GM06990 (cell line): ENCODE data around the gene LY6G6F.
"Not testable (repeated sequence)": the region's sequence is repeated elsewhere in the genome, so short reads cannot be mapped to it uniquely, and the experiment has no call there.

Experiments
- DNase-seq: peaks from one replicate; pipeline ENCODE4 v3.0.0-alpha.2; 2011; ENCODE audit not compliant: insufficient read length; ENCODE audit errors: extremely low read depth
- H3K27me3 ChIP-seq: replicated peaks from 2 replicates; pipeline ENCODE4 v1.6.0; 2011; ENCODE audit warnings: low read length; ENCODE audit not compliant: control insufficient read depth, insufficient read depth
- H3K36me3 ChIP-seq: 2 replicates; pipeline ENCODE4 v1.5.1; 2011; ENCODE audit warnings: low read length; ENCODE audit not compliant: control insufficient read depth, insufficient read depth
- H3K4me3 ChIP-seq: replicated peaks from 2 replicates; pipeline ENCODE4 v1.5.1; 2011; ENCODE audit warnings: low read depth, mild to moderate bottlenecking, control low read depth, low read length
- TF ChIP-seq, protein P1 (sequence below): IDR thresholded peaks from 2 replicates; pipeline ENCODE4 v1.5.1; 2011; ENCODE audit warnings: low read length, control low read depth, mild to moderate bottlenecking, inconsistent platforms; ENCODE audit not compliant: insufficient read depth, poor library complexity, severe bottlenecking

The LY6G6F gene

DNA sequence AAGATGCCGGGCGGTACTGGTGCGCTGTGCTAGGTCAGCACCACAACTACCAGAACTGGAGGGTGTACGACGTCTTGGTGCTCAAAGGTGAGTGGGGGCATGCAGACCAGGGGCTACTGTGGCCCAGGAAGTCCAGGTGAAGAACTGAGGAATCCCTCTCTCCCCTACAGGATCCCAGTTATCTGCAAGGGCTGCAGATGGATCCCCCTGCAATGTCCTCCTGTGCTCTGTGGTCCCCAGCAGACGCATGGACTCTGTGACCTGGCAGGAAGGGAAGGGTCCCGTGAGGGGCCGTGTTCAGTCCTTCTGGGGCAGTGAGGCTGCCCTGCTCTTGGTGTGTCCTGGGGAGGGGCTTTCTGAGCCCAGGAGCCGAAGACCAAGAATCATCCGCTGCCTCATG, 1.0 kb downstream of the LY6G6F start:
- DNase-seq: no peak
- H3K36me3 ChIP-seq: no peaks in the 10 kb centered on the region
- H3K4me3 ChIP-seq: no peak overlapping the region
- H3K27me3 ChIP-seq: no peaks in the 10 kb centered on the region; the same call in 1 of the 2 replicates
- TF ChIP-seq, protein P1, sequence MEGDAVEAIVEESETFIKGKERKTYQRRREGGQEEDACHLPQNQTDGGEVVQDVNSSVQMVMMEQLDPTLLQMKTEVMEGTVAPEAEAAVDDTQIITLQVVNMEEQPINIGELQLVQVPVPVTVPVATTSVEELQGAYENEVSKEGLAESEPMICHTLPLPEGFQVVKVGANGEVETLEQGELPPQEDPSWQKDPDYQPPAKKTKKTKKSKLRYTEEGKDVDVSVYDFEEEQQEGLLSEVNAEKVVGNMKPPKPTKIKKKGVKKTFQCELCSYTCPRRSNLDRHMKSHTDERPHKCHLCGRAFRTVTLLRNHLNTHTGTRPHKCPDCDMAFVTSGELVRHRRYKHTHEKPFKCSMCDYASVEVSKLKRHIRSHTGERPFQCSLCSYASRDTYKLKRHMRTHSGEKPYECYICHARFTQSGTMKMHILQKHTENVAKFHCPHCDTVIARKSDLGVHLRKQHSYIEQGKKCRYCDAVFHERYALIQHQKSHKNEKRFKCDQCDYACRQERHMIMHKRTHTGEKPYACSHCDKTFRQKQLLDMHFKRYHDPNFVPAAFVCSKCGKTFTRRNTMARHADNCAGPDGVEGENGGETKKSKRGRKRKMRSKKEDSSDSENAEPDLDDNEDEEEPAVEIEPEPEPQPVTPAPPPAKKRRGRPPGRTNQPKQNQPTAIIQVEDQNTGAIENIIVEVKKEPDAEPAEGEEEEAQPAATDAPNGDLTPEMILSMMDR: no peak

DNA sequence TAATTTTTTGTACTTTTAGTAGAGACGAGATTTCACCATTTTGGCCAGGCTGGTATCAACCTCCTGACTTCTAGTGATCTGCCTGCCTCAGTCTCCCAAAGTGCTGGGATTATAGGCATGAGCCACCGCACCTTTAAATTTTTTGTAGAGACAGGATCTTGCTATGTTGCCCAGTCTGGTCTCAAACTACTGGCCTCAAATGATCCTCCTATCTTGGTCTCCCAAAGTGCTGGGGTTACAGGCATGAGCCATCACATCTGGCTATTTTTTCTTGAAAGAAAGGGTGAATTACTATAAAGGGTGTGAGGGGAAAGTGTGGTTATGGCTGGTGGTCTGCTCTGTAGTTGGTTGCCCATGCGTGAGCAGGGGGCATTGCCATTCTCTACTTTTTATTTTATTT, 1.6 kb downstream of the LY6G6F start:
- Histone ChIP-seq H3K36me3 (no peaks in the 10 kb centered on the region), H3K27me3 (no peaks in the 10 kb centered on the region; the same call in 1 of the 2 replicates), H3K4me3 (no peak overlapping the region)
- DNase-seq: no peak
- TF ChIP-seq, protein P1: no peak

DNA sequence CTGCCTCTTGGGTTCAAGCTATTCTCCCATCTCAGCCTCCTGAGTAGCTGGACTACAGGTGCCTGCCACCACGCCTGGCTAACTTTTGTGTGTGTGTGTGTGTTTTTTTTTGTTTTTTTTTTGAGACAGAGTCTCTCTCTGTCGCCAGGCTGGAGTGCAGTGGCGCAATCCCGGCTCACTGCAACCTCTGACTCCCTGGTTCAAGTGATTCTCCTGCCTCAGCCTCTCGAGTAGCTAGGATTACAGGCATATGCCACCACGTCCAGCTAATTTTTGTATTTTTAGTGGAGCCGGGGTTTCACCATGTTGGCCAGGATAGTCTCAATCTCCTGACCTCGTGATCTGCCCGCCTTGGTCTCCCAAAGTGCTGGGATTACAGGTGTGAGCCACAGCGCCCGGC, 2.5 kb downstream of the LY6G6F start:
- not testable (repeated sequence) for DNase-seq, H3K4me3 ChIP-seq

DNA sequence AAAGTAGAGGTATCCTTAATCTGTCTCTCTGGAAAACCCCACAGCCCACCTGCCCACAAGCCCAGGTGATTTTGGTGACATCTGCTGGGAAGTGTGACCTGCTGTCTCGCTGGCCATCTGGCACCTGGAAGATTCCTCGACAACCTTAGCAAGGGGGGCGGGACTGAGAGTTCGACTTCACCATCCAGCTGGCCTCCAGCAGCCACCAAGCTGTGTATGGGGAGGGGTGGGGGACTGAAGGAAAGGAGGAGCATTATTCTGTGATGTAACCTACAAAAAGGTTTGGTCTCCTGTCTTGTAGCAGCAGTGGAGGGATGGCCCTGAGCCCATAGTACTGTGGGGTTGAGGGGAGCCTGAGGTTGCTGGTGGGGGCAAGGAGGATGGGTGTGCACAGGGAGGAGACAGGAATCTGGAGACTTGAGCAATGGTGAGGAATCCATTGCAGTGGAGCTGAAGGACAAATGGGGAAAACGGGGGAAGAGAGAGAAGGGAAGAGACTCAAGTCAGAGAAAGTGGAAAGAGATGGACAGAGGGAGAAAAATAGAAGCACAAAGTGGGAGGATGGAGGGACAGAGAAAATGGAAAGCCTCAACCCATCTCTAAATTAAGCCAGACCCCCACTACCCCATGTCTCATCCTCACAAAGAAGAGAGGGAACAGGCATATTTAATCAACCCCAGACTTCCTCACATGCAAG, 4.0 kb downstream of the LY6G6F start:
- Histone ChIP-seq H3K4me3 (no peak overlapping the region), H3K36me3 (no peaks in the 10 kb centered on the region), H3K27me3 (no peaks in the 10 kb centered on the region; the same call in 1 of the 2 replicates)
- TF ChIP-seq, protein P1: no peak
- DNase-seq: no peak

More for the DNA sequence above, 2.5 kb downstream of the LY6G6F start:
- H3K27me3 ChIP-seq, H3K36me3 ChIP-seq: not testable (repeated sequence)

DNA sequence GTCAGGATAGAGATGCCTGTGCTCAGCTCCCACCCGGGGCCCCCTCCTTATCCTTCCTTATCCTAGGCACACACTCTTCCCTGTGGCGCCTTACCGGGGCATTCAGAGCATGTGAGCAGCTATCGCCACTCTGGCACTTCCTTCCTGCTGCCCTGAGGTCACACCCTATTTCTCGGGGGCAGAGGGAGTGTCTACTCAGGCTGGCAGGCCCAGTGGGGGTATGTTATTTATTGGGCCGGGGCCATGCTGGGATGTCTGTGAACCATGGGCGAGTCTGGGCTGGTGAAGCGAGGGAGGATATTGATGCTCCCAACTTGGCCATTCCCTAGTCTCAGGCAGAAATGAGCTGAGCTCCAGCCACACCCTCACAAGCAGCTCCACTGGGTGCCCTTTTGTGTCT, 4.6 kb downstream of the LY6G6F start:
- Histone ChIP-seq H3K4me3 (no peak overlapping the region), H3K36me3 (no peaks in the 10 kb centered on the region), H3K27me3 (no peaks in the 10 kb centered on the region; the same call in 1 of the 2 replicates)
- no peak for DNase-seq
- TF ChIP-seq, protein P1: no peak

DNA sequence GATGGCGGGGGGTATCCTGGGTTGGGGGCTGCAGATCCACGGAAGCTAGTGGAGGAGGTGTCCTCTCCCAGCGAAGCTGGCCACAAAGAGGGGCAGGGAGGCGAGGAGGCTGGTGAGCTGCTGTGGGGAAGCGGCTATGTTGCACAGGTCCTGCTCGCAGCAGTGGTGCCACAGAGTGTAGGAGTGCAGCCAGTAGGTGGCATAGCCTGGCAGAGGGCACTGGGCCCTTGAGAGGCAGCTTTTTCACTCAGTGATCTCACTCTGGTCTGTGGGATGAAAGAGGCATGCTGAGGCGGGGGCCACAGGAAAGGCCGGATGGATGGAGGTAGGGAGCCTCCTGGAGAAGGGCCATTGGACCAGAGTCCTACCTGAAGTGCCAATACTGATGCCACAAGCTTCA, 5.6 kb downstream of the LY6G6F start:
- no peak for DNase-seq
- TF ChIP-seq, protein P1: peak; percentile 21
- no peak overlapping the region for H3K4me3 ChIP-seq
- H3K36me3 ChIP-seq: no peaks in the 10 kb centered on the region
- no peaks in the 10 kb centered on the region; the same call in 1 of the 2 replicates for H3K27me3 ChIP-seq
